Measurements from ENCODE around the gene NHSL2.

The NHSL2 gene

DNA sequence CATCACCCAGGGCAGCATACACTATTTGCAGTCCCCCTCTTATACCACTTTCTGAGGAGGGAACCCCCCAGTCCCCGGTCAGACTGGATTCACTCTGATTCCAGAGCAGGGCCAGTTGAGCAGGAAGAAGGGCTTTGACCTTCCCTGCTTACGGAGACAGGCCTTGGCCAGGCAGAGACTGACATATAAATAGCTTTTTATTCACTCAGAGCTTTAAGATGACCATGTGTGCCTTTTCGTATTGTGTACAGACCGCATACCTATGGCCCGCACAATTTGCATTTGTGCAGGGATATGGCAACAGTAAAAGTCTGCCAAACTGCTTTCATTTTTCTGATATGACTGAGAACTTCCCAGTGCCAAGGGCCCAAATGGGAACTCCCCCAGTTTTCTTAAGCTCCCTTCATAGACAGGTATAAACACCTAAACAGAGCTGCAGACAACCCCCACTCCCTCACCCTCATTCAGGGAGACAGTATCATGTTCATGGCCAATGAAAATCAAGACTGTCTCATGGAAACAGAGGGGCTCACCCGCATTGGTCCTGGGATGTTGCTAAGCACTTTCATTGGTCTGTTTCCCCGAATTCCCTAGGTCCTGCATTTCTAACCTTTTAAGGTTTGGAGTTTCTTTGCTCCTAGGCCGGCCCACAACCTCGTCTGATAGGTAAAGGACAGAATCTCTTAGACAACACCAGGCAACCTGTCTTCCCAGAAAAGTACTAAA, 135.1 kb downstream of the NHSL2 start:
- TF ChIP-seq GATA2 (IDR thresholded peaks at IDR 0.05; ENCODE audit: low read depth, low read length) (no peak), GATA3 (IDR thresholded peaks at IDR 0.05; ENCODE audit: low read depth, low read length) (no peak)

DNA sequence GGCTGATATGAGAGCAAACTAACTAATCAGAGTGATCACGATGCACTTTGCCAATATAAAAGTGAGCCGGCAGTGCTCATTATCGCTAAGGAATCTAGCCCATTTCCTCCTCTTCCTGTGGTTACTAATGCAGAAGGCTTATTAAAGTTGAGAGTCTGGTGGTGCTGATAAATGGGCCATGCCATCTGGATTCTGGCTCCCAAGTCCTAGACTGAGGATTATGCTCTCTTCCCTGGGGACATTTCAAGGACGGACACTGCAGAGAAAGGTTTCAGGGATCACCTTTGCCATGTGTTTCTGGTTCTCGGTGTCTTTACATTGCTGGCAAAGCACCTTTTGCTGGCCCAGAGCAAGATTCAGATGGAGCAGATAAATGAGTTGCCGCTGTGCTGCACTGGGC, 135.8 kb downstream of the NHSL2 start:
- TF ChIP-seq GATA2 (IDR thresholded peaks at IDR 0.05; ENCODE audit: low read depth, low read length) (peak; percentile 94), GATA3 (IDR thresholded peaks at IDR 0.05; ENCODE audit: low read depth, low read length) (peak; percentile 92)

DNA sequence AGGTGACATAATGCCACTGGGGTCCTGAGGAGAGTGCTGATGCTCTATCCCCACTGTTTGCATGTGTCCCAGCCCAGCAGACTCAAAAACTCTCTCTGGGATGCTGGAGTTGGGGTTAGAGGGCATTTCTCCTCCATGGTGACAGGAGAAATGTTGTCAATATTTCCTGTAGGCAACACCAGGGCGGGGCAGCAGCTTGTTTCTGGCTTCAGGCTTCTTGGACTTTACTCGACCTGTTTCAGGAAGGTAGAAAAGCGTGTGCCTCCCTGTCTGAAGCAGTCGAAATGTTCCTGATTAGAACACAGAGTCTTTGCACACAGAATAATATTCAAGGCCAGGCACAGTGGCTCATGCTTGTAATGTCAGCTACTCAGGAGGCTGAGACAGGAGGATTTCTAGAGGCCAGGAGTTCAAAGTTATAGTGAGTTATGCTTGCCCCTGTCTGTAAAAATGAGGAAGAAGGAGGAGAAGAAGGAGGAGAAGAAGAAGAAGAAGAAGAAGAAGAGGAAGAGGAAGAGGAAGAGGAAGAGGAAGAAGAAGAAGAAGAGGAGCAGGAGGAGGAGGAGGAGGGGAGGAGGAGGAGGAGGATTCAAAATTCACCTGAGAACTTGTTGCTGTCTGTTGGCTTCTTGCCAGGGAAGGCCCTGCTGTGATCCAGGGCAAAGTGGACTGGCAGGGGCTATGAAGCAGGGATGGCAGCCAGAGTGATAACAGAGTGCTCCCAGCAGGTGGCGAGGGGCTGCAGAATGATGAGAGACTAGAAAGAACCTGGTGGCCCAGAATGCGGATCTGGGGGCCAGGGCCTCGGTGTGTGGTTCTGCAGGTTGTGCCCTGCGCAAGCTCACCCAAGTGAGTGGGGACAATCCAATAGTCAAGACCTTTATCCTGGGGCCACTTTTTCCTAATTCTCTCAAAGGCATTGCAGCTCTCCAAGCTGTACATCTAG, 138.1 kb downstream of the NHSL2 start:
- TF ChIP-seq GATA2 (IDR thresholded peaks at IDR 0.05; ENCODE audit: low read depth, low read length) (no peak), GATA3 (IDR thresholded peaks at IDR 0.05; ENCODE audit: low read depth, low read length) (no peak)

DNA sequence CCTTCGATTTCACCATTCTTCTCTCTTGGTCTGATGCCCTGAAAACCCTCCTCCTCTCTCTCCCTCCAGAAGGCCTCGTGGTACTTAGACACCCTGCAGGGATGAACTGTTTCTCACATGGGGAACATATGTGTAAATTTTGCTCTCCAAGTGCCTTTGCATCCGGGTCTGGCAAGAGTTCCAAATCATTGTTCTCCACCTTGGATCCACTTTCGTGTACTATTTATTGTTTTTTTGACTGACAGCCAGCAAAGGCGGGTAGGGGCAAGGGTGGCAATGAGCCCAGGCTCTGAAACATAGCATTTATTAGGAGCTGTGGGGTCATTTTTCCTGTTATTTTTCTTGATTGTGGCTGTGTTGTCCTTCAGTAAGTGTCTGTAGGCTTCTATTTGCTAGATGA, 139.4 kb downstream of the NHSL2 start:
- TF ChIP-seq GATA3 (IDR thresholded peaks at IDR 0.05; ENCODE audit: low read depth, low read length) (no peak), GATA2 (IDR thresholded peaks at IDR 0.05; ENCODE audit: low read depth, low read length) (no peak)

DNA sequence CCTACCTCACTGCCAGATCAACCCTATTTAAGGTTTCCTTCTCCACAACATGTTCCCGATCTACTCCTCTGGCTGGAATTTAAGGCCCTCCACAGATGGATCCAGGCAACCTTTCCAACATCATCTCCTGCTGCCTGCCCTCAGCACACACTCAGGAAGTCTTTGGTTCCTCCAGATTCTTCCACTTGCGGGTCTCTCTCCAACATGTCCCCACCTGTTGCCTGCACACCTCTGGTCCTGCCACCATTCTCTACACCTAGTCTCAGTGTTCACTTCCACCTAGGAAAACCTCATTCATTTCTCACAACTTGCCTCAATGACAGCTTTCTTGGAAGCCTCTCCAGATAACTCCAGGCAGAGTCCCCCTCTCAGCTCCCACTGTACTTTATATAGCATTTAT, 140.9 kb downstream of the NHSL2 start:
- TF ChIP-seq GATA3 (IDR thresholded peaks at IDR 0.05; ENCODE audit: low read depth, low read length) = no peak
- no peak for TF ChIP-seq GATA2 (IDR thresholded peaks at IDR 0.05; ENCODE audit: low read depth, low read length)

DNA sequence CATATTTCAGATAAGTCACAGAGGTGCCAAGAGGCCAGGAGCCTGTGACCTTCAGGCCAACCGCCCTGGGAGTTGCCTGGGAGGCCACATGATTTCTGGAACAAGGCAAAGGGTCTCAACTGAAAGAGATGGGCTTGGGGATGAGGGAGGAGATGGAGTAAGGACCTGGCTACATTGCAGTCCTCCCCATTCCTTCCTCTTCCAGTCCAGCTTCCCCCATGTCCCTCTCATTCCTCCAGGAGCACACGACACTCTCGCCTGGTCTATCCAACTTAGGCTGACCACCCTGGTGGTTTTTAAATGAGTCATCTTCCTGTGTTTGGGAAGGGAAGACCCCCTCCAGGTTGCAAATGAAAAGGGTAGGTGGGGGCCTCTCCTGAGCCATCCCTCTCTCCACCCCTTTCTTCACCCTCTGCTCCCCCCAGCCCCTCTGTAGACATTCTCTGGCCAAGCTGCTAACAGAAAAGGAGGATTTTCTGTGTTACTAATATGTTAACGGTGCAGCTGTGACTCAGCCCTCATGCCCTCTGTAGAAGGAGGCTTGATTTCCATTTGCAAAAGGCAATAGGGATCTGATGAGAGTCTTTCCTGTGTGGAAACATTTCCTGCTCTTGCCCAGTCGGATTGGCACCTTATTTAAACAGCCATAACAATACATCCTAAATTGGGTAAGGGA, 141.9 kb downstream of the NHSL2 start:
- TF ChIP-seq GATA2 (IDR thresholded peaks at IDR 0.05; ENCODE audit: low read depth, low read length) (no peak), GATA3 (IDR thresholded peaks at IDR 0.05; ENCODE audit: low read depth, low read length) (no peak)

DNA sequence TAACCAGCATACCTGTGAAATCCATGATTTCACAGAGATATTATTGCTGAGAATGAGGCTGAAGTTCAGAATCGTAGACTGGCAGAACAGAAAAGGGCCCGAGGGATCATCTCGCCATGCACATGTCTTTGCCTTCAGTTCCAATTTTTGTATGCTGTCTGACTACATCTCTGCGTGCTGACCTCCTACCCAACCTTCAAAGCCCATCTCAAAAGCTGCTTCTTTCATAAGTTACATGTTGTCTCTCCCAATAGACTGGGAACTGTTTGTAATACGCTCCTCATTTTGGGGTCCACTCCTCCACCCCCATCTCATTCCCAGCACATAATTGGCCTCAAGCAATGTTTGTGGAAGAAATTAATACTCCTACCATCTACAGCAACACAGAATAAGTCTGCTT, 142.9 kb downstream of the NHSL2 start:
- TF ChIP-seq GATA3 (IDR thresholded peaks at IDR 0.05; ENCODE audit: low read depth, low read length) = no peak
- TF ChIP-seq GATA2 (IDR thresholded peaks at IDR 0.05; ENCODE audit: low read depth, low read length) = no peak

DNA sequence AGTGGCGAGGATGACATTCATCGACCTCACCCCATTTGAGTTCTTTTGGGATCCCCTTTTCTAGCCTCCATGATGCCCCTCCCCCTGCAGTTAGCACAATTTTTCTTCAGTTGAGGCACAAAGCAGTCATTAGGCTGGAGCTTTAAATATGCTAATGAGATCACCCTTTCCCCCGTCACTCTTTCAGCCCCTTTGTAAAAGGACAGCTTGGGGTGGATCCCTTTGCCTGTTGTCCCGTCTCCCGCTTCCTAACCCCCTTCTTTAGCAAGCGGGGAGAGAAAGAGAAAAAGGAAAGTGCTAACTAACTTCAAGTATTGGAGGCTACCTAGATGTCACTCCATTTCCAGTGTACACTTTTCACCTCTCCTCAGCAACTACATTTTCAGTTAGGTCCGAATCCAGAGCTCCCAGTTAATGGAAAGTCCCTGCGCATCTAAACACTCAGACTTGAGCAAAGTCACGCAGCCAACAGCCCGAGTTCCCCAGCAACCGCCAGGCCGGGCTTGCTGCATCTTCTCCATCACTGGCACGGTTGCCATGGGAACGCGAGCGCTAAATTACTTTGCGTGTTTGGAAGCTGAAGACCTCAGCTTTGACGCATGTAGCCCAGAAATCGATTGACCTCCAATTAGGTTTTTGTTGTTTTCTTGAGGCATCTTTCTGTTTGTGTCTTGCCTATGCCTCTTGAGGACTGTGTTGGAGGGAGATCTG, 144.3 kb downstream of the NHSL2 start:
- TF ChIP-seq GATA3 (IDR thresholded peaks at IDR 0.05; ENCODE audit: low read depth, low read length) = no peak
- no peak for TF ChIP-seq GATA2 (IDR thresholded peaks at IDR 0.05; ENCODE audit: low read depth, low read length)

DNA sequence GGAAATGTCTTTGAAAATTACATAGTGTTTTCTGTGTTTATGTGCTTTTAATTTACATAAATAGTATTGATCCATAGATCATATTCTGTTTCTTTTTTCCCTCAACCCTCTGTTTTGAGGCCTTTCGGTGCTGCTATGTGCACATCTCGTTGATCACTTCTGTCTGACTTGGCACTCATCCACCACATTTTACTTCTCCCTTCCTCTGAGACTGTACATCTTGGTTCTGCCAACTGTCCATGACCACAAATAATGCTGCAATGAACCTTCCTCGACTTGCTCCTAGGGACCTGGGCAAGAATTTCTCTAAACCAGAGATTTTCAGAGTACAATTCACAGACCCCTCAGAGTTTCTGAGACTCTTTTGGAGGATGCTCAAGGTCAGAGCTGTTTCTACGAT, 146.7 kb downstream of the NHSL2 start:
- TF ChIP-seq GATA2 (IDR thresholded peaks at IDR 0.05; ENCODE audit: low read depth, low read length) = no peak
- TF ChIP-seq GATA3 (IDR thresholded peaks at IDR 0.05; ENCODE audit: low read depth, low read length) = no peak

DNA sequence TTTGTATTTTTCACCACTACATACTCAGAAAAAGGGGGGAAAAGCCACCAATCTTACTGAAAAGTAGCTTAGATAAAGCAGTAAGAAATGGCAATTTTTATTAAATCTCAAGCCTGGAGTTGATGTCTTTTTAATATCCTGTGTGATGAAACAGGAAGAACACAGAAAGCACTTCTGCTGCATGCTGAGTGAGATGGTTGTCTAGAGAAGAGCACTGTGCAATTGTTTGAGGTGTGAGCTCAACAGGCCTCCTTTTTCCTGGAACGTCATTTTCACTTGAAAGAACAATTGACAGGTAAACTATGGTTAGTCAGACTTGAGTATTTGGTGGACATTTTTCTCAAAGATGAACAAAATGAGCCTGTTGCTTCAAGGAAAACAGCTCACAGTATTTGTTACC, 147.2 kb downstream of the NHSL2 start:
- no peak for TF ChIP-seq GATA3 (IDR thresholded peaks at IDR 0.05; ENCODE audit: low read depth, low read length)
- TF ChIP-seq GATA2 (IDR thresholded peaks at IDR 0.05; ENCODE audit: low read depth, low read length) = no peak

DNA sequence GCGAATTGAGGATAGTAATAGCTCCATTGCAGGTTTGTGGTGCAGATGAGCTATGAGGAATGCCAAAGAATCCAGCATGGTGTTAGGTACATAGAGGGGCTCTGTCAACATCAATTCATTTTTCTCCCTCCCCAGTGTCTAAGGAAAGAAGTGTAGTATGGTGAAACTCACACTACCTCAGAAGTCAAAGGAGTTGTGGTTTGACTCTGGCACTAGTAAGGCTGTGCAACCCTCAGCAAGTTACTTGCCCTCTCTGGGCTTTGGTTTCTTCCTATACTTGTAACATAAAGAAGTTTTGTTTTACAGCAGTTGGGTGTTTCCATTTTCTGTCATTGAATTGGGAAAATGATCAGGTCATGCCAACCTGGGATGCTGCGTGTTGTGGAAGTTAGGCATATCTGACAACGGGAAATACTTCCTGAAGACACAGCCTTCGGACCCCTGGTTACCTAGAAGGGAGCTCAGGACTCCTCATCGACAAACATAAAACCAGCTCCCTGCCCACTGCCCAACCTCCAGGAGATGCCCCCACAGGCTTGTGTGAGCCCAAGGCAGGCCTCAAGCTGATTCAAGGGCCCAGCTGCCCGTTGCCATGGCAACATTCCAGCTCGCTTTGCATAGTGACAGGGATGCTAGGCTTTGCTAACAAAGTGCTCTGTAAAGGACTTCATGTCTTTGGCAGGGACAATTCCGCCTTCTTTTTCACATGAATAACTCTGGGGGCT, 149.7 kb downstream of the NHSL2 start:
- TF ChIP-seq GATA2 (IDR thresholded peaks at IDR 0.05; ENCODE audit: low read depth, low read length) (no peak), GATA3 (IDR thresholded peaks at IDR 0.05; ENCODE audit: low read depth, low read length) (no peak)

DNA sequence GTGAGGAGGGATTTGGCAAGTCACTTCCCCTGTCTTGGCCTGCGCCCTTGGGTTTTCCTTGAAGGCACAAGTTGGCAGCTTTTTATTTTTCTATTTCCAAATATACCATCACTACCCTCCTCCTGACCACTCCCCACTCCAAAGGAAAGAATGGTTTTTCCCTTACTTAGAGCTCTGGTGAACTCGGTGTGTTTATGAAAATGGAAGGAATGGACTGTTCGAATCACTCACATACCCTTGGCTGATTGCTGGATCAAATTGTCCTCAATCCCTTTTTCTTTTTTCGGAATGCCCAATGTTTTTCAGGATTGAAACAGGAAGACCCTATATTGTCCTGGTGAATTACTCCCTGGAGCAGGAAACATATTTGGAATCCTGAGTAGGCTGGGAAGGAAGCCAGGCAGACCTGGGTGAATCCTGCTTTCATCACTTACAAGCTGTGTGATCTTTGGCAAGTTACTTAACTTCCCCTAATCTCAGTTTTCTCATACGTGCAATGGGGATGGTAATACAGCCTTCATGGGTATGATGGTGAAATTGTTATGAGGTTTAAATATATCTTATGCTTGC, 150.4 kb downstream of the NHSL2 start:
- no peak for TF ChIP-seq GATA3 (IDR thresholded peaks at IDR 0.05; ENCODE audit: low read depth, low read length)
- TF ChIP-seq GATA2 (IDR thresholded peaks at IDR 0.05; ENCODE audit: low read depth, low read length) = no peak

DNA sequence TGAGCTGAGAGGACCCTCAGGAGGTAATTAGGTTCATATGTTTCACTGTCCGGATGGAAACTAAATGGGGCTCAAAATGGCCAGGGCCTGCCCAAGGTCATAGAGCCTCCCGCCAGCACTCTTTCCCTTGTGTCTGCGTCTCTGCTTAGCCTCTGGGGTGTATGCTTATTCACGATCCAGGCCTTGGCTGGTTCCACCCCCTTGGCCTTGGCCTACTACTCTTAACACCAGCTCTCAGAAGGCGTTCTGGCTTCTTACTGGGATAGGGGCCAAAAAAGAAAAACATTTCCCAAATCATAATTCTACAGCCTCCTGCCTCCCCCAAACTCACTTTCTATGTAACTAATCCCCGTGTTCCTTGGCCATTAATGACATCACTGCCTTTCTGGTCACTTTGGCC, 152.3 kb downstream of the NHSL2 start:
- TF ChIP-seq GATA3 (IDR thresholded peaks at IDR 0.05; ENCODE audit: low read depth, low read length) (no peak), GATA2 (IDR thresholded peaks at IDR 0.05; ENCODE audit: low read depth, low read length) (no peak)
